Progenitor cell of endocrine pancreas (in vitro differentiated cells): ENCODE data around the gene LRP5. TPM values are rescaled to one million over a fixed set of nuclear protein-coding genes. Genes with fewer than 3 reads are reported as not detected.

ENCODE experiments used
- DNase-seq: peaks from one replicate; pipeline ENCODE4 v3.0.0; 2021; ENCODE audit warnings: low spot score; ENCODE audit not compliant: unreplicated experiment
- H3K27ac Mint-ChIP-seq: 2 replicates; pipeline ENCODE4 v1.8.0; 2021; ENCODE audit warnings: mild to moderate bottlenecking, moderate library complexity, mixed read lengths
- H3K27me3 Mint-ChIP-seq: 2 replicates; pipeline ENCODE4 v1.8.0; 2021; ENCODE audit warnings: mixed read lengths
- H3K36me3 Mint-ChIP-seq: 2 replicates; pipeline ENCODE4 v1.8.0; 2022; ENCODE audit warnings: mixed read lengths; ENCODE audit not compliant: insufficient read depth
- H3K4me1 Mint-ChIP-seq: 2 replicates; pipeline ENCODE4 v1.8.0; 2021; ENCODE audit warnings: low read depth, mixed read lengths
- H3K4me3 Mint-ChIP-seq: 2 replicates; pipeline ENCODE4 v1.8.0; 2021; ENCODE audit warnings: low read depth, mild to moderate bottlenecking, moderate library complexity, mixed read lengths
- H3K9me3 Mint-ChIP-seq: 2 replicates; pipeline ENCODE4 v1.8.0; 2021; ENCODE audit warnings: low read depth, mixed read lengths
- CTCF ChIP-seq: fragments of 200-600 bp; sonication (generic); IDR thresholded peaks from one replicate; pipeline ENCODE4 v1.5.0; 2021; ENCODE audit warnings: antibody characterized with exemption, mild to moderate bottlenecking; ENCODE audit not compliant: unreplicated experiment
- total RNA-seq: library from RNA; stranded (reverse); gene quantifications from 2 replicates; pipeline ENCODE4 v1.2.1, GENCODE V29; 2021

Gene LRP5
- total RNA-seq, 1 donor from 2014 or later, result 115 TPM

DNA sequence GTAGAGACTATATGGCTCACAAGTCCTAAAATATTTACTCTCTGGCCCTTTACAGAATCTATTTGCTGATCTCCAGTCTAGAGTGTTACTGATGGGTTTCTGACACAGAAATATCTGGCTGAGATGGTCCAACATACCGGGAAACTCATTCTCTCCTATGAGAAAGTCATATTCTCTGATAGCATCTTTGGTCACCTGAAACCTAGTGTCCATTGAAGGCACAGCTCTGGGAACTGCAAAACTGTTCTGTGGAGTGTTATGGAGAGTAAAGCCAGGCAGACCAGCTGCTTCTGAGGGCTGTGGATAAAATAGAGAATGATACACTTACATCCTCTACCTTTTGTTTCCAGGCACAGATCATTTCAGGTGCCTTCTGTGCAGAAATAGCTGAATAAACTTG lies 38.1 kb upstream of the LRP5 start:
- no peak for DNase-seq
- no peak for TF ChIP-seq CTCF
- Mint-ChIP-seq H3K4me1 (peaks cover 15% of the 10 kb centered on the region), H3K36me3 (no peaks in the 10 kb centered on the region), H3K4me3 (peak overlapping the region; percentile 44), H3K27me3 (no peaks in the 10 kb centered on the region), H3K9me3 (no peaks in the 10 kb centered on the region), H3K27ac (no peak overlapping the region)

- H3K27me3 Mint-ChIP-seq, result no peaks in the 10 kb centered on the region
- no peaks in the 10 kb centered on the region for H3K36me3 Mint-ChIP-seq
- H3K4me1 Mint-ChIP-seq, result peaks cover 3% of the 10 kb centered on the region
- no peak overlapping the region for H3K4me3 Mint-ChIP-seq
- H3K27ac Mint-ChIP-seq, result no peak overlapping the region
- TF ChIP-seq CTCF, result no peak
- DNase-seq, result no peak
- H3K9me3 Mint-ChIP-seq, result no peaks in the 10 kb centered on the region
Measured at GRCh38 chr11:68275721-68276507, 36.5 kb upstream of the LRP5 start.

DNA sequence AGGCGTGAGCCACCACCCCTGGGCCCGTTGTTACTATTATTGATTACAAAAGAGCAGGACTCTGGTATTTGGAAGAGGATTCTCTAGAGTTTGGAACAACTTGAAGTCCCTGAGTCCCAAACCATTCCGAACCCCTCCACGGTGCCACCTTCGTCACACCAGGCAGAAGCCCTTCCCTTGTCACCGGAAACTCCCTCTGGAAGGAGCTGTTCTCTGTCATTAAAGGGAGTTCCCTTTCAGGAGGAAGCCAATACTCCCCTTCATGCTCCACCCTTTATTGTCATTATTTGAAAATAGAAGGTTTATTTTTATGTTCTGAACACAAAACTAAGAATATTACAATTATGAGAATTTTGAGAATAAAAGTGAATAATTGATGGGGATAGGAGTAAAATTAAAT lies 35.5 kb upstream of the LRP5 start:
- Mint-ChIP-seq H3K36me3 (no peaks in the 10 kb centered on the region), H3K9me3 (no peaks in the 10 kb centered on the region), H3K27me3 (no peaks in the 10 kb centered on the region), H3K4me1 (no peaks in the 10 kb centered on the region), H3K27ac (no peak overlapping the region), H3K4me3 (no peak overlapping the region)
- DNase-seq, result no peak
- no peak for TF ChIP-seq CTCF

DNA sequence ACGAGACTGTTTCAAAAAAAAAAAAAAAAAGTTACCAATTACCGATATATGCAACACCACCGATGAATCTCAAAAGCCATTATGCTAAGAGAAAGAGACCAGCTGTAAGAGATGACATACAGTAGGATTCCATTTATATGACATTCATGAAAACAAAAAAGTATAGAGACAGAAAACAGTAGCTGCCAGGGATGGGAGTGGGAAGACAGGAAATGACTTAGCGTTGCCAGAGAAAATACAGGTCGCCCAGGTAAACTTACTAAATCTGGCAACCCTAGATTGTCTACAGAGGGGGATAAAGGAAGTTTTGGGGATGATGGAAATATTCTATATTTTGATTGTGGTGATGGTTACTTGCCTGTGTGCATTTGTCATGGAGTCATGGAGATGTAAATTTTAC lies 32.7 kb upstream of the LRP5 start:
- peaks cover 2% of the 10 kb centered on the region for H3K9me3 Mint-ChIP-seq
- no peak overlapping the region for H3K27ac Mint-ChIP-seq
- H3K36me3 Mint-ChIP-seq, result no peaks in the 10 kb centered on the region
- no peak for DNase-seq
- peaks cover 4% of the 10 kb centered on the region for H3K27me3 Mint-ChIP-seq
- TF ChIP-seq CTCF, result no peak
- H3K4me1 Mint-ChIP-seq, result no peaks in the 10 kb centered on the region
- no peak overlapping the region for H3K4me3 Mint-ChIP-seq

- Mint-ChIP-seq H3K4me3 (no peak overlapping the region), H3K36me3 (no peaks in the 10 kb centered on the region), H3K4me1 (no peaks in the 10 kb centered on the region), H3K27me3 (peaks cover 4% of the 10 kb centered on the region), H3K27ac (no peak overlapping the region), H3K9me3 (peaks cover 3% of the 10 kb centered on the region)
- DNase-seq, result no peak
- TF ChIP-seq CTCF, result no peak
Measured at GRCh38 chr11:68282141-68282860, 30.1 kb upstream of the LRP5 start.
